PC-3 (cell line): Measurements from ENCODE around the gene CTNNBIP1.

Experiments used
- EZH2 ChIP-seq: fragments of 300-600 bp; sonication (generic); IDR thresholded peaks from one replicate; pipeline ENCODE4 v1.6.1; 2017; ENCODE audit warnings: antibody characterized with exemption, mild to moderate bottlenecking, low read length; ENCODE audit not compliant: unreplicated experiment
- EZH2phosphoT487 ChIP-seq: fragments of 300-600 bp; sonication (generic); IDR thresholded peaks from 2 replicates; pipeline ENCODE4 v1.6.1; 2018; ENCODE audit warnings: mild to moderate bottlenecking, antibody characterized with exemption, low read length, borderline replicate concordance
- TF ChIP-seq, protein P1 (sequence below): fragments of 300-600 bp; sonication (generic); conservative IDR thresholded peaks from 2 replicates; pipeline ENCODE4 v1.5.1; 2017; ENCODE audit warnings: antibody characterized with exemption, low read depth, mild to moderate bottlenecking, low read length

DNA sequence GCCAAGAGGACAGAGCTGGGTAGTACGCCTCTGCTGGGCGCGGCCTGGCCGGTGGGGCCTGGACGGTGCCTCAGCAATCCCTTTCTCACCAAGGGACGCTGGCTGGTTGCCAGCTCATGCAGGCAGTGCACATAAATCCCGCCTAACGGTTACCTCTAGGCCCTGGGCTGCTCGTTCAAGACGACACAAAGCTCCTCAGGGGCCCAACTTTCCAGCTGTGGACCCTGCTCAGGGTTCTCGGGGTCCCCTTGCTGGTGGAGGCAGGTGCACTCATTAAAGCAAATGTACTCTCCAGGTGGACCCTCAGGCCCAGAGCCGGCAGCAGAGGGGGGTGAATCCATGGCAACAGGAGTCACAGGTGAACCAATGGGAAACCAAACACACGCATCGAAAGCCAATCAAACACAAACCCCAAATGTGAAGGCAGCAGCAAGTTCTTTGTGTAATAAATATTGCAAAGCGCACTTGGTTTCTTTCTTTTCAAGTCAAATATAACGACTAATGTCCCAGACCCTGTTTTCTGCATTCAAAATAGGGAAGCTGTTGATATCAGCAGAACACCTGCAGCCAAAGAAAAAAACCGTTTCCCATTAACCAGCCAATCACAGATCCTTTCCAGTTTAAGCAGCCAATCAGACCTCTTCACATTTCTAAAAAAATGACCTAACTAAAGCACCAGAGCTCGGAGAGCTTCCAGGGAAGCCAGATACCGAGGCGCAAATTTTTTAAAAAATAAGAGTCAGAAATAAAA, 60.2 kb downstream of the CTNNBIP1 start:
- TF ChIP-seq, protein P1, sequence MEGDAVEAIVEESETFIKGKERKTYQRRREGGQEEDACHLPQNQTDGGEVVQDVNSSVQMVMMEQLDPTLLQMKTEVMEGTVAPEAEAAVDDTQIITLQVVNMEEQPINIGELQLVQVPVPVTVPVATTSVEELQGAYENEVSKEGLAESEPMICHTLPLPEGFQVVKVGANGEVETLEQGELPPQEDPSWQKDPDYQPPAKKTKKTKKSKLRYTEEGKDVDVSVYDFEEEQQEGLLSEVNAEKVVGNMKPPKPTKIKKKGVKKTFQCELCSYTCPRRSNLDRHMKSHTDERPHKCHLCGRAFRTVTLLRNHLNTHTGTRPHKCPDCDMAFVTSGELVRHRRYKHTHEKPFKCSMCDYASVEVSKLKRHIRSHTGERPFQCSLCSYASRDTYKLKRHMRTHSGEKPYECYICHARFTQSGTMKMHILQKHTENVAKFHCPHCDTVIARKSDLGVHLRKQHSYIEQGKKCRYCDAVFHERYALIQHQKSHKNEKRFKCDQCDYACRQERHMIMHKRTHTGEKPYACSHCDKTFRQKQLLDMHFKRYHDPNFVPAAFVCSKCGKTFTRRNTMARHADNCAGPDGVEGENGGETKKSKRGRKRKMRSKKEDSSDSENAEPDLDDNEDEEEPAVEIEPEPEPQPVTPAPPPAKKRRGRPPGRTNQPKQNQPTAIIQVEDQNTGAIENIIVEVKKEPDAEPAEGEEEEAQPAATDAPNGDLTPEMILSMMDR, result no peak
- TF ChIP-seq EZH2, result no peak
- TF ChIP-seq EZH2phosphoT487, result no peak
